NT2/D1 (cell line): ENCODE data around the gene APOLD1.

Experiments
- SUZ12 ChIP-seq: IDR thresholded peaks from 2 replicates; pipeline ENCODE4 v1.6.1; 2011; ENCODE audit not compliant: insufficient read length, insufficient read depth; ENCODE audit errors: extremely low read depth
- YY1 ChIP-seq: IDR thresholded peaks from 2 replicates; pipeline ENCODE4 v1.6.1; 2011; ENCODE audit not compliant: insufficient read length, insufficient read depth
- ZNF274 ChIP-seq: IDR thresholded peaks from 2 replicates; pipeline ENCODE4 v1.6.1; 2011; ENCODE audit warnings: mild to moderate bottlenecking, low read depth, low read length

DNA sequence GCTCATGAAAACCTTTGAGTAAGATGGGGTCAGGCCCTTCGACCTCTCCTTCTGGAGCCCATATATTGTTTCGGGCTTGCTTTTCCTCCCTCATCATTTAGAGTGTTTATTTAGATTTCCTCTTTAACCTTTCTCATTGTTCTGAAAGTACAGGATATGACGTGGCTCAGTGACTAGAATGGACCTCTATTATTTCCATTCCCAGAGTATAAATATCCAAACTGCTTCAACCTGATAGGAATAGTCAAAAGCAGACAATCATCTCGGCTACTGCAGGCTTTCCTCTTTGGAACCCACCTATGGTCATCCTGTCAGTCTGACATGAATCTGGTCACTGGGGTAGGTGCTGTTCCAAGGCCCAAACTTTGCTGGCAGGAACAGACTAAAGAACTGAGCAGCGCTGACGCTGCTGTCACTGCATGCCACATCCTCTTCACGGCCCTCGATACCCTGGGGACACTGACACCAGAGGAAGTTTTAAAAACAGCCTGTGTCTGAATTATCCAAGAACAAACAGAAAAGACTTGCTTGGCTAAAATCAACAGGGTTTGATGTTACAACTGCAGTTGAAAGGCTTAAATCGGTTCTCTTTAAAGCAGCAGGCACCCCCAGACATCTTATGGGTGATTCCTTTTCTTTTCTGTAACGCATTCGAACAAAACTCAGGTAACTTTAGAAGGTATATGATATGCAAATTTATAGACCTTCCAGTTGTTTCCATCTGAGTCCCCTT lies 22.7 kb downstream of the APOLD1 start:
- no peak for TF ChIP-seq ZNF274
- no peak for TF ChIP-seq YY1
- TF ChIP-seq SUZ12, result no peak
